Nephron (organoid): ENCODE measurements around the gene CDNF.
"Not testable (repeated sequence)": the region's sequence is repeated elsewhere in the genome, so short reads cannot be mapped to it uniquely, and the experiment has no call there.

Source experiments
- H3K27ac Mint-ChIP-seq, 3 experiments: 2 replicates each; pipeline ENCODE4 v1.8.0; 2020; ENCODE audit warnings: mixed read lengths in 3 of 3, mild to moderate bottlenecking in 2 of 3, moderate library complexity in 1 of 3
- H3K27me3 Mint-ChIP-seq: 2 replicates; pipeline ENCODE4 v1.8.0; 2021; ENCODE audit warnings: low read depth, mild to moderate bottlenecking, moderate library complexity, mixed read lengths
- H3K36me3 Mint-ChIP-seq: 2 replicates; pipeline ENCODE4 v1.8.0; 2020; ENCODE audit warnings: low read depth, mixed read lengths
- H3K4me1 Mint-ChIP-seq: 2 replicates; pipeline ENCODE4 v1.8.0; 2020; ENCODE audit warnings: mixed read lengths
- H3K4me3 Mint-ChIP-seq, 3 experiments: 2 replicates each; pipeline ENCODE4 v1.8.0; 2020; ENCODE audit warnings: mild to moderate bottlenecking in 3 of 3, mixed read lengths in 3 of 3, moderate library complexity in 2 of 3
- H3K9me3 Mint-ChIP-seq: 2 replicates; pipeline ENCODE4 v1.8.0; 2020; ENCODE audit warnings: mixed read lengths
- TF ChIP-seq, protein P1 (sequence below), 3 experiments: fragments of 200-600 bp; sonication (generic); IDR thresholded peaks; one replicate each; pipeline ENCODE4 v1.5.0; 2021; ENCODE audit warnings: antibody characterized with exemption in 3 of 3; ENCODE audit not compliant: unreplicated experiment in 3 of 3

Gene CDNF

DNA sequence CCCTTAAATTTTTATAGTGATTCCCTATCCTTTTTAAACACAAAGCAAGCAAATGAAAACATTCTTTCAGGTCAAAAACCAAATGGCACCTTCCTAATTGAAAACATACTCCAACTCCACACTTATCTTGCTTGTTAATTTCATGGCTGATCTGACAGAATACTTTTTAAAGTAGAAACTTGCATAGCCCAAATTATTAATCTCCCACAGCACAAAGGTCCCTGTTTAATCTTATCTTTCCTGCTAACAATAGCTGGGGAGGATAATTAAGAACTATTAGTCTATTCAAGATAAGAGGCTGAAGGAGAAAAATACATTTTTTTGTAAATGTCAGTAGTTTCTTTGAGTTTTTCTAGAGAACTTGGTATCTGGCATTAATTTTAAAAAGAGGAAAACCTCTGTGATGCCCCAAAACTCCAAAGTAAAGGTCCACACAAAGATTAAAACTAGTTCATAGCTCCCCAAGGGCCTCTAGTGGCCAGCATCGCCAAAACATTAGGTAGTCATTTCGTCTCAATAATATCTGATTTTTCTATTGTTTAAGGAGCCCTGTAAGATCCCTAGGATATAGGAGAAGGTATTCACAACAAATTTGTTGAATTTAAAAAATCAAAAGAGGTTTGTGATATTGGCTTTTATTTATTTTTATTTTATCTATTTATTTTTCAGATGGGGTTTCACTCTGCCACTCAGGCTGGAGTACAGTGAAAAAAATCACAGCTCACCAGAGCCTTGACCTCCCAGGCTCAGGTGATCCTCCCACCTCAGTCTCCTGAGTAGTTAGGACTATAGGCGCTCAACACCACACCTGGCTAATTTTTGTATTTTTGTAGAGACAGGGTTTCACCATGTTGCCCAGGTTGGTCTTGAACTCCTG is 14.7 kb downstream of the CDNF start:
- Mint-ChIP-seq H3K4me3 (peak overlapping the region in 1 of 3 experiments; percentile 32), H3K27me3 (peaks cover 27% of the 10 kb centered on the region), H3K36me3 (no peaks in the 10 kb centered on the region), H3K4me1 (peaks cover 8% of the 10 kb centered on the region), H3K9me3 (no peaks in the 10 kb centered on the region), H3K27ac (peak overlapping the region; percentile 8 to 86 (median 34))
- TF ChIP-seq, protein P1, sequence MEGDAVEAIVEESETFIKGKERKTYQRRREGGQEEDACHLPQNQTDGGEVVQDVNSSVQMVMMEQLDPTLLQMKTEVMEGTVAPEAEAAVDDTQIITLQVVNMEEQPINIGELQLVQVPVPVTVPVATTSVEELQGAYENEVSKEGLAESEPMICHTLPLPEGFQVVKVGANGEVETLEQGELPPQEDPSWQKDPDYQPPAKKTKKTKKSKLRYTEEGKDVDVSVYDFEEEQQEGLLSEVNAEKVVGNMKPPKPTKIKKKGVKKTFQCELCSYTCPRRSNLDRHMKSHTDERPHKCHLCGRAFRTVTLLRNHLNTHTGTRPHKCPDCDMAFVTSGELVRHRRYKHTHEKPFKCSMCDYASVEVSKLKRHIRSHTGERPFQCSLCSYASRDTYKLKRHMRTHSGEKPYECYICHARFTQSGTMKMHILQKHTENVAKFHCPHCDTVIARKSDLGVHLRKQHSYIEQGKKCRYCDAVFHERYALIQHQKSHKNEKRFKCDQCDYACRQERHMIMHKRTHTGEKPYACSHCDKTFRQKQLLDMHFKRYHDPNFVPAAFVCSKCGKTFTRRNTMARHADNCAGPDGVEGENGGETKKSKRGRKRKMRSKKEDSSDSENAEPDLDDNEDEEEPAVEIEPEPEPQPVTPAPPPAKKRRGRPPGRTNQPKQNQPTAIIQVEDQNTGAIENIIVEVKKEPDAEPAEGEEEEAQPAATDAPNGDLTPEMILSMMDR (IDR thresholded peaks at IDR 0.05; ENCODE audit: unreplicated experiment in 3 of 3), result peak; percentile 60 to 66 (median 65)

GRCh38 chr10:14821635-14822375 is 16.0 kb downstream of the CDNF start:
- H3K27ac Mint-ChIP-seq, result no peak overlapping the region
- H3K4me3 Mint-ChIP-seq, result no peak overlapping the region
- H3K9me3 Mint-ChIP-seq, result no peaks in the 10 kb centered on the region
- no peaks in the 10 kb centered on the region for H3K36me3 Mint-ChIP-seq
- H3K27me3 Mint-ChIP-seq, result peaks cover 27% of the 10 kb centered on the region
- H3K4me1 Mint-ChIP-seq, result peaks cover 8% of the 10 kb centered on the region
- TF ChIP-seq, protein P1 (IDR thresholded peaks at IDR 0.05; ENCODE audit: unreplicated experiment in 3 of 3), result no peak

DNA sequence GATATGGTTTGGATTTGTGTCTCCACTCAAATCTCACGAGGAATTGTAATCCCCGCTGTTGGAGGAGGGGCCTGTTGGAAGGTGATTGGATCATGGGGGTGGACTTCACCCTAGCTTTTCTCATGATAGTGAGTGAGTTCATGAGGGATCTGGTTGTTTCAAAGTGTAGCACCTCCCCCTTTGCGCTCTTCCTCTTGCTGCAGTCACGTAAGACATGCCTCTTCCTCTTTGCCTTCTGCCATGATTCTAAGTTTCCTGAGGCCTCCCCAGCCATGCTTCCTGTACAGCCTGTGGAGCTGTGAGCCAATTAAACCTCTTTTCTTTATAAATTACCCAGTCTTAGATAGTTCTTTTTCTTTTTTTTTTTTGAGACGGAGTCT is 17.1 kb downstream of the CDNF start:
- Mint-ChIP-seq H3K4me1 (peaks cover 8% of the 10 kb centered on the region), H3K9me3 (no peaks in the 10 kb centered on the region), H3K27me3 (peaks cover 26% of the 10 kb centered on the region), H3K4me3 (no peak overlapping the region), H3K27ac (no peak overlapping the region), H3K36me3 (no peaks in the 10 kb centered on the region)
- TF ChIP-seq, protein P1 (IDR thresholded peaks at IDR 0.05; ENCODE audit: unreplicated experiment in 3 of 3), result no peak

DNA sequence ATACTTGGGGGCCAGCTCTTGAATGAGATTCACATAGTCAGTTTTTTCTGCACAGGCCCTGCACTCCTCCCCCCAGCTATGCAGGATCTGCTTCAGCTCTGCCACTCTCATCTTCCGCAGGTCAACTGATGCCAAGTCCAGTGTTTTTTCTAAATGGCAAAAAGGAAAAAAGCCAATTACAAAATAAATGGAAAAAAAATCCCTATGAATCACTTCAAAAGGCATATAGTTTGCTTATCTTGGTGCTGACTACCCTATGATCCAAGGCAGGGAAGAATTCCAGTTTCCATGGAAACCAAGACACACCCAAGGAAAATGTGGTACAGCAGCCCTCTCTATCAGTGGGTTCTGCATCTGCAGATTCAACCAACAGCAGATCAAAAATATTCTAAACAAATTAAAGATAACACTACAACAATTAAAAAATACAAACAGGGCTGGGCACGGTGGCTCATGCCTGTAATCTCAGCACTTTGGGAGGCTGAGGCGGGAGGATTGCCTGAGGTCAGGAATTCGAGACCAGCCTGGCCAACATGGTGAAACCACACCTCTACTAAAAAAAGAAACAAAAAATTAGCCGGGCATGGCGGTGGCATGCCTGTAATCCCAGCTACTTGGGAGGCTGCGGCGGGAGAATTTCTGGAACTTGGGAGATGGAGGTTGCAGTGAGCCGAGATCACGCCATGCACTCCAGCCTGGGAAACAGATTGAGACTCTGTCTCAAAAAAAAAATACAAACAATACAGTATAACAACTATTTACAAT is 17.6 kb downstream of the CDNF start:
- TF ChIP-seq, protein P1 (IDR thresholded peaks at IDR 0.05; ENCODE audit: unreplicated experiment in 3 of 3), result no peak
- no peaks in the 10 kb centered on the region for H3K36me3 Mint-ChIP-seq
- H3K9me3 Mint-ChIP-seq, result no peaks in the 10 kb centered on the region
- H3K27ac Mint-ChIP-seq, result no peak overlapping the region
- no peak overlapping the region for H3K4me3 Mint-ChIP-seq
- H3K27me3 Mint-ChIP-seq, result peaks cover 21% of the 10 kb centered on the region
- H3K4me1 Mint-ChIP-seq, result peaks cover 8% of the 10 kb centered on the region

DNA sequence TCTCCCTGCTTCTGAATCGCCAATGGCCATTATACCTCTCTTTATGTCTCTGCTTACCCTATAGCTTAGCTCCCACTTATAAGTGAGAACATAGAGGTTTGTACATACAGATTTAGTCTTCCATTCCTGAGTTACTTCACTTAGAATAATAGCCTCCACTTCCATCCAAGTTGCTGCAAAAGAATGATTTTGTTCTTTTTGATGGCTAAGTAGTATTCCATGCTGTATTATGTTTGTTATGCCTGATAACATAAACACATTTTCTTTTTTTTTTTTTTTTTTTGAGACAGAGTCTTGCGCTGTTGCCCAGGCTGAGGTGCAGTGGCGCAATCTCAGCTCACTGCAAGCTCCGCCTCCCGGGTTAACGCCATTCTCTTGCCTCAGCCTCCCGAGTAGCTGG is 21.1 kb downstream of the CDNF start:
- H3K4me3 Mint-ChIP-seq, H3K27me3 Mint-ChIP-seq, H3K4me1 Mint-ChIP-seq, H3K27ac Mint-ChIP-seq, H3K36me3 Mint-ChIP-seq, H3K9me3 Mint-ChIP-seq: not testable (repeated sequence)

GRCh38 chr10:14815681-14816080 is 22.2 kb downstream of the CDNF start:
- no peaks in the 10 kb centered on the region for H3K9me3 Mint-ChIP-seq
- no peaks in the 10 kb centered on the region for H3K4me1 Mint-ChIP-seq
- H3K27ac Mint-ChIP-seq, result no peak overlapping the region
- H3K27me3 Mint-ChIP-seq, result peaks cover 15% of the 10 kb centered on the region
- TF ChIP-seq, protein P1 (IDR thresholded peaks at IDR 0.05; ENCODE audit: unreplicated experiment in 3 of 3), result no peak
- no peak overlapping the region for H3K4me3 Mint-ChIP-seq
- no peaks in the 10 kb centered on the region for H3K36me3 Mint-ChIP-seq
